HG03175 (cell line): Measurements from ENCODE around the gene FGD4.

ENCODE experiments used
- ATAC-seq: cut with Tn5 transposase; IDR thresholded peaks from one replicate; pipeline ENCODE4 v1.9.1; 2021; ENCODE audit warnings: mild to moderate bottlenecking, moderate library complexity; ENCODE audit not compliant: unreplicated experiment

The FGD4 gene

GRCh38 chr12:32454075-32454474, 54.7 kb downstream of the FGD4 start:
- no peak for ATAC-seq

- no peak for ATAC-seq
Observed at GRCh38 chr12:32454866-32455265, 55.5 kb downstream of the FGD4 start.

GRCh38 chr12:32455607-32456071, 56.3 kb downstream of the FGD4 start:
- no peak for ATAC-seq

GRCh38 chr12:32457251-32458025, 58.1 kb downstream of the FGD4 start:
- no peak for ATAC-seq

- ATAC-seq, result no peak
Observed at GRCh38 chr12:32460638-32461037, 61.3 kb downstream of the FGD4 start.

- ATAC-seq, result no peak
Observed at GRCh38 chr12:32462908-32463307, 63.5 kb downstream of the FGD4 start.

GRCh38 chr12:32466187-32466586, 66.8 kb downstream of the FGD4 start:
- ATAC-seq, result no peak

- no peak for ATAC-seq
Observed at GRCh38 chr12:32466986-32467711, 67.8 kb downstream of the FGD4 start.

GRCh38 chr12:32467959-32468863, 68.9 kb downstream of the FGD4 start:
- no peak for ATAC-seq

- no peak for ATAC-seq
Observed at GRCh38 chr12:32470936-32471470, 71.6 kb downstream of the FGD4 start.

GRCh38 chr12:32471591-32472001, 72.2 kb downstream of the FGD4 start:
- no peak for ATAC-seq

GRCh38 chr12:32475724-32476123, 76.4 kb downstream of the FGD4 start:
- ATAC-seq, result no peak

GRCh38 chr12:32476446-32476845, 77.1 kb downstream of the FGD4 start:
- ATAC-seq, result no peak

- no peak for ATAC-seq
Observed at GRCh38 chr12:32477714-32478113, 78.4 kb downstream of the FGD4 start.

GRCh38 chr12:32478166-32478565, 78.8 kb downstream of the FGD4 start:
- ATAC-seq, result no peak

- peak; percentile 42 for ATAC-seq
Observed at GRCh38 chr12:32478858-32479725, 79.7 kb downstream of the FGD4 start.

GRCh38 chr12:32482226-32482625, 82.9 kb downstream of the FGD4 start:
- ATAC-seq, result peak; percentile 87

GRCh38 chr12:32483499-32483898, 84.1 kb downstream of the FGD4 start:
- ATAC-seq, result no peak

GRCh38 chr12:32483993-32484392, 84.6 kb downstream of the FGD4 start:
- ATAC-seq, result no peak

GRCh38 chr12:32486158-32486557, 86.8 kb downstream of the FGD4 start:
- ATAC-seq, result no peak
